Esophagus (tissue), 2 donors: ENCODE data around the gene ZNF768. TPM values are rescaled to one million over a fixed set of nuclear protein-coding genes. Genes with fewer than 3 reads are reported as not detected.

Source experiments
- H3K27ac ChIP-seq, 2 donors: one replicate each; pipeline ENCODE4 v1.5.1; 2013; ENCODE audit warnings: low read depth in 2 of 2, mild to moderate bottlenecking in 2 of 2, inconsistent platforms in 1 of 2, low read length in 1 of 2, moderate library complexity in 1 of 2
- H3K27me3 ChIP-seq, 2 donors: one replicate each; pipeline ENCODE4 v1.6.1; 2013; ENCODE audit warnings: low read length in 2 of 2, control low read depth in 1 of 2, mild to moderate bottlenecking in 1 of 2; ENCODE audit not compliant: insufficient read depth in 2 of 2, control insufficient read depth in 1 of 2
- H3K36me3 ChIP-seq, 2 donors: one replicate each; pipeline ENCODE4 v1.6.1; 2013; ENCODE audit warnings: low read length in 1 of 2; ENCODE audit not compliant: control insufficient read depth in 2 of 2, insufficient read depth in 2 of 2
- H3K4me1 ChIP-seq, 2 donors: one replicate each; pipeline ENCODE4 v1.6.1; 2013; ENCODE audit warnings: low read length in 1 of 2; ENCODE audit not compliant: control insufficient read depth in 2 of 2, insufficient read depth in 2 of 2
- H3K4me3 ChIP-seq, 2 donors: one replicate each; pipeline ENCODE4 v1.5.1; 2013; ENCODE audit warnings: low read length in 2 of 2, mild to moderate bottlenecking in 2 of 2, low read depth in 1 of 2, moderate library complexity in 1 of 2
- H3K9me3 ChIP-seq, 2 donors: one replicate each; pipeline ENCODE4 v1.6.1; 2013; ENCODE audit warnings: mild to moderate bottlenecking in 2 of 2, low read depth in 1 of 2, low read length in 1 of 2, moderate library complexity in 1 of 2; ENCODE audit not compliant: control insufficient read depth in 2 of 2, insufficient read depth in 1 of 2
- WGBS, 2 donors: extraction: QIAGEN DNeasy Blood & Tissue Kit; methylation state at CpG; one replicate each; pipeline ENCODE4 v1.1.7; 2013; 5-methylcytosine and 5-hydroxymethylcytosine counted together
- polyA plus RNA-seq, 2 donors: library from polyadenylated mRNA; stranded (reverse); fragments of 200-250 nt; gene quantifications; one replicate each; pipeline ENCODE4 v1.2.3, GENCODE V29; 2013
- donor health status: healthy with polysubstance abuse.
- donor health status: Bipolar disorder and iron deficiency.

The ZNF768 gene
- polyA plus RNA-seq, 2 donors = 15.2 to 29.4 TPM

GRCh38 chr16:30557707-30557956 is 31.3 kb upstream of the ZNF768 start:
- peak overlapping the region; percentile 94 to 95 for H3K27ac ChIP-seq
- H3K4me1 ChIP-seq = peaks cover 3 to 5% of the 10 kb centered on the region in 2 donors
- no peaks in the 10 kb centered on the region for H3K27me3 ChIP-seq
- peaks cover 3 to 15% of the 10 kb centered on the region in 2 donors for H3K36me3 ChIP-seq
- H3K9me3 ChIP-seq = no peaks in the 10 kb centered on the region
- WGBS, 2 donors = 0 to 1% methylated on average over 17 of the region's 17 CpGs
- H3K4me3 ChIP-seq = peak overlapping the region; percentile 80 to 90

GRCh38 chr16:30556125-30556473 is 29.7 kb upstream of the ZNF768 start:
- Histone ChIP-seq H3K36me3 (peaks cover 3 to 15% of the 10 kb centered on the region in 2 donors), H3K9me3 (no peaks in the 10 kb centered on the region), H3K4me1 (peaks cover 3 to 5% of the 10 kb centered on the region in 2 donors), H3K4me3 (no peak overlapping the region), H3K27ac (no peak overlapping the region), H3K27me3 (no peaks in the 10 kb centered on the region)
- 55 to 60% methylated on average over 10 of the region's 10 CpGs for WGBS, 2 donors

GRCh38 chr16:30555315-30556124 is 29.2 kb upstream of the ZNF768 start:
- peaks cover 3 to 5% of the 10 kb centered on the region in 2 donors for H3K4me1 ChIP-seq
- no peaks in the 10 kb centered on the region for H3K27me3 ChIP-seq
- H3K36me3 ChIP-seq = peaks cover 3 to 15% of the 10 kb centered on the region in 2 donors
- 95 to 96% methylated on average over 67 to 69 of the region's 69 CpGs for WGBS, 2 donors
- no peak overlapping the region for H3K27ac ChIP-seq
- H3K9me3 ChIP-seq = no peaks in the 10 kb centered on the region
- no peak overlapping the region for H3K4me3 ChIP-seq

GRCh38 chr16:30554557-30555314 is 28.4 kb upstream of the ZNF768 start:
- Histone ChIP-seq H3K9me3 (no peaks in the 10 kb centered on the region), H3K27ac (no peak overlapping the region), H3K36me3 (peaks cover 3 to 15% of the 10 kb centered on the region in 2 donors), H3K27me3 (no peaks in the 10 kb centered on the region), H3K4me1 (peaks cover 3 to 5% of the 10 kb centered on the region in 2 donors), H3K4me3 (no peak overlapping the region)
- 91 to 96% methylated on average over 18 of the region's 18 CpGs for WGBS, 2 donors

GRCh38 chr16:30553393-30553899 is 27.1 kb upstream of the ZNF768 start:
- H3K4me1 ChIP-seq = peaks cover 3 to 5% of the 10 kb centered on the region in 2 donors
- WGBS, 2 donors = 83 to 88% methylated on average over 2 of the region's 2 CpGs
- H3K36me3 ChIP-seq = peaks cover 3 to 15% of the 10 kb centered on the region in 2 donors
- H3K9me3 ChIP-seq = no peaks in the 10 kb centered on the region
- H3K27ac ChIP-seq = no peak overlapping the region
- H3K4me3 ChIP-seq = no peak overlapping the region
- H3K27me3 ChIP-seq = no peaks in the 10 kb centered on the region

- Histone ChIP-seq H3K27ac (no peak overlapping the region), H3K36me3 (peaks cover 3 to 15% of the 10 kb centered on the region in 2 donors), H3K4me3 (no peak overlapping the region), H3K9me3 (no peaks in the 10 kb centered on the region), H3K4me1 (peaks cover 3 to 5% of the 10 kb centered on the region in 2 donors), H3K27me3 (no peaks in the 10 kb centered on the region)
- 89 to 93% methylated on average over 4 of the region's 4 CpGs for WGBS, 2 donors
Observed at GRCh38 chr16:30552956-30553355, 26.6 kb upstream of the ZNF768 start.

GRCh38 chr16:30551781-30552180 is 25.4 kb upstream of the ZNF768 start:
- Histone ChIP-seq H3K27me3 (no peaks in the 10 kb centered on the region), H3K27ac (no peak overlapping the region), H3K4me3 (no peak overlapping the region), H3K36me3 (peaks cover 3 to 15% of the 10 kb centered on the region in 2 donors), H3K9me3 (no peaks in the 10 kb centered on the region), H3K4me1 (peaks cover 3% of the 10 kb centered on the region in 2 donors)
- WGBS, 2 donors = 57 to 63% methylated on average over 3 of the region's 3 CpGs

GRCh38 chr16:30548416-30549253 is 22.3 kb upstream of the ZNF768 start:
- Histone ChIP-seq H3K27me3 (no peaks in the 10 kb centered on the region), H3K27ac (no peak overlapping the region), H3K4me1 (peaks cover 0 to 3% of the 10 kb centered on the region in 2 donors), H3K9me3 (no peaks in the 10 kb centered on the region), H3K4me3 (no peak overlapping the region), H3K36me3 (peaks cover 0 to under 1% of the 10 kb centered on the region in 2 donors)
- WGBS, 2 donors = 67 to 79% methylated on average over 8 of the region's 8 CpGs

GRCh38 chr16:30546115-30546514 is 19.7 kb upstream of the ZNF768 start:
- no peaks in the 10 kb centered on the region for H3K36me3 ChIP-seq
- H3K4me3 ChIP-seq = no peak overlapping the region
- WGBS, 2 donors = 84 to 89% methylated on average over 8 of the region's 8 CpGs
- H3K27me3 ChIP-seq = no peaks in the 10 kb centered on the region
- H3K9me3 ChIP-seq = no peaks in the 10 kb centered on the region
- no peaks in the 10 kb centered on the region for H3K4me1 ChIP-seq
- no peak overlapping the region for H3K27ac ChIP-seq
